DMS114 treated with DMSO at 0.1 percent for 48 hours (cell line): ENCODE results near the gene AP1M1.
"Not testable (repeated sequence)": the region's sequence is repeated elsewhere in the genome, so short reads cannot be mapped to it uniquely, and the experiment has no call there.

Source experiments
- DNase-seq: peaks from one replicate; lab custom pipeline; 2025; ENCODE audit not compliant: unreplicated experiment; lab: John Stamatoyannopoulos, UW

The AP1M1 gene

GRCh38 chr19:16197622-16198369 is at the start of gene AP1M1:
Gene AP1M1 (plus strand): TSS chr19:16197911. CDS start chr19:16198027, 116 bp downstream.
- peak; percentile 96 for DNase-seq

GRCh38 chr19:16148443-16149229 is 49.1 kb upstream of the AP1M1 start:
- no peak for DNase-seq

- DNase-seq: no peak
These were observed 44.0 kb upstream of the AP1M1 start for GRCh38 chr19:16153582-16154336.

GRCh38 chr19:16154557-16154956 is 43.2 kb upstream of the AP1M1 start:
- DNase-seq: no peak

GRCh38 chr19:16155128-16155527 is 42.6 kb upstream of the AP1M1 start:
- no peak for DNase-seq

- DNase-seq: no peak
These were observed 40.8 kb upstream of the AP1M1 start for GRCh38 chr19:16156904-16157303.

- DNase-seq: no peak
These were observed 40.1 kb upstream of the AP1M1 start for GRCh38 chr19:16157601-16158000.

GRCh38 chr19:16159655-16160054 is 38.1 kb upstream of the AP1M1 start:
- no peak for DNase-seq

GRCh38 chr19:16160445-16160942 is 37.2 kb upstream of the AP1M1 start:
- DNase-seq: no peak

- no peak for DNase-seq
These were observed 36.7 kb upstream of the AP1M1 start for GRCh38 chr19:16160943-16161560.

GRCh38 chr19:16161840-16162239 is 35.9 kb upstream of the AP1M1 start:
- DNase-seq: no peak

GRCh38 chr19:16164222-16164890 is 33.4 kb upstream of the AP1M1 start:
- no peak for DNase-seq

- no peak for DNase-seq
These were observed 31.3 kb upstream of the AP1M1 start for GRCh38 chr19:16166417-16166816.

- no peak for DNase-seq
These were observed 30.7 kb upstream of the AP1M1 start for GRCh38 chr19:16167055-16167454.

GRCh38 chr19:16168465-16169081 is 29.1 kb upstream of the AP1M1 start:
- no peak for DNase-seq

- DNase-seq: no peak
These were observed 27.6 kb upstream of the AP1M1 start for GRCh38 chr19:16170134-16170533.

GRCh38 chr19:16175954-16176353 is 21.8 kb upstream of the AP1M1 start:
- DNase-seq: no peak

- DNase-seq: not testable (repeated sequence)
These were observed 18.8 kb upstream of the AP1M1 start for GRCh38 chr19:16178866-16179265.

GRCh38 chr19:16180611-16181010 is 17.1 kb upstream of the AP1M1 start:
- DNase-seq: peak; percentile 72

GRCh38 chr19:16184665-16185122 is 13.0 kb upstream of the AP1M1 start:
- DNase-seq: no peak
